Raji (cell line): ENCODE results near the gene ZFAND3.

Source experiments
- POLR2A ChIP-seq: IDR thresholded peaks from 2 replicates; pipeline ENCODE4 v1.6.1; 2011; ENCODE audit warnings: low read depth, low read length, control low read depth; ENCODE audit not compliant: insufficient read depth

Gene ZFAND3

DNA sequence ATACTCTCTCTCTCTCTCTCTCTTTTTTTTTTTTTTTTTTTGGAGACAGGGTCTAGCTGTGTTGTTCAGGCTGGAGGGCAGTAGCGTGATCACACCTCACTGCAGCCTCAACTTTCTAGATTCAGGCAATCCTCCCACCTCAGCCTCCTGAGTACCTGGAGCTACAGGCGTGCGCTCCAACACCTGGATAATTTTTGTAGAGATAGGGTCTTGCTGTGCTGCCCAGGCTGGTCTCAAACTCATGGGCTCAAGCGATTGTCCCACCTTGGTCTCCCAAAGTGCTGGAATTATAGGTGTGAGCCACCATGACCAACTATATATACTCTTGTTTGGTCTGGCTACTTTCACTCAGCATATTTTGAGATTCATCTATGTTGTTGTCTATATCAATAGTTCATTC is 154.9 kb downstream of the ZFAND3 start:
- no peak for TF ChIP-seq POLR2A

DNA sequence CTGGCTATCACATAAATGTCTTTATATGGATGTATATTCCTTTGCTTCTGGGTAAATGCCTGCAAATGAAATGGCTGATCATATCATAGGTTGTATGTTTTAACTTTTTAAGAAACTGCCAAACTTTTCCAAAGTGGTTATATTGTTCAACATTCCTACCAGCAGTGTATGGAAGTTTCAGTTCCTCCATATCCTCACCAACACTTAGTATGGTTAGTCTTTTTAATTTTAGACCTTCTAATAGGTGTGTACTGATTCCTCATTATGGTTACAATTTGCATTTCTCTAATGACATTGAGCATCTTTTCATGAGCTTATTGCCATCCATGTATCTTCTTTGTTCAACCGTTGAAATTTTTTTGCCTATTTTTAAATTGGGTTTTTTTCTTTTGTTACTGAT is 155.4 kb downstream of the ZFAND3 start:
- TF ChIP-seq POLR2A = no peak

DNA sequence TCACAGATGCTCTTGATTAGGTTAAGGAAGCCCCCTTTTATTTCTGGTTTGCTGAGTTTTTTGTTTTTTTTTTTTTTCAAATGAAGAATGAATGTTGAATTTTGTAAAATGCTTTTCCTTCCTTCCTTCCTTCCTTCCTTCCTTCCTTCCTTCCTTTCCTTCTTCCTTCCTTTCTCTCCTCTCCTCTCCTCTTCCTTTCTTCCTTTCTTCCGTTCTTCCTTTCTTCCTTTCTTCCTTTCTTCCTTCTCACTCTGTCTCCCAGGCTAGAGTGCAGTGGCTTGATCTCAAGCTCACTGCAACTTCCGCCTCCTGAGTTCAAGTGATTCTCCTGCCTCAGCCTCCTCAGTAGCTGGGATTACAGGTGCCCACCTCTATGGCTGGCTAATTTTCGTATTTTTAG is 158.2 kb downstream of the ZFAND3 start:
- no peak for TF ChIP-seq POLR2A

DNA sequence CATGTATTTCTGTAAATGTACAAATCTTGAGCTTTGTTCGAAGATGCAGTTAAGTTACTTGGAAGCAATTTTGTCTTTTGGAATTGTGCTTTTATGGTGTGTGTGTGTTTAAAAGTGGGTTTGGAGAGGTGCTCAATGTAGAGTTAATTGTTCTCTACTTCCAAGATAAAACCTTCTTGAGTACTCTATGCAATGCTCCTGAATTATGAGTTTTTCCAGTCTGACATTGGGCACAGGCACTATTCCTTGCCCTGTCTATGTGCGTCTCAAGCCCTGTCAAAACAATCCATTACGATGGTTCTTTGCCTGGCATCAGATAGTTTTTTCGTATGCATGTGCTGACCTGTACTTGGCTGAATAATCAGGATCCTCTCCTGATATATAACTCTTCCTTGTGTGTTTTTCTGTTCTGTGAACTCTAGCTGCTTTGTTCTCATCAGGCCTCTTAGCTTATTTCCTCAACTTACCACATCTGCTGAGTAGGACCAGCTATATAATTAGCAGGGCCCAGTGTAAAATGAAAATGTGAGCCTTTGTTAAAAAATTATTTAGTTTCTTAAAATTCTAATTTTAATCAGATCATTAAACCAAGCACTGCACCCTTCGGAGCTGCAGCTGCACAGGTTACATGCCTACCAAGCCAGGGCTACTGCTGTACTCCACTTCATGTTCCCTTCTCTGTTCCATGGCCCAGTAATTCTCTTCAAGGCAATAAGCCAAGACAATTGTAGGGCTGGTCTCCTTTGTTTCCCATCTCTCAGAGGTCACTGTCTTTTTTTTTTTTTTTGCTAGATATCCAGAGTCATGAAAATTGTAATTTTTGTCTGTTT is 160.1 kb downstream of the ZFAND3 start:
- no peak for TF ChIP-seq POLR2A

DNA sequence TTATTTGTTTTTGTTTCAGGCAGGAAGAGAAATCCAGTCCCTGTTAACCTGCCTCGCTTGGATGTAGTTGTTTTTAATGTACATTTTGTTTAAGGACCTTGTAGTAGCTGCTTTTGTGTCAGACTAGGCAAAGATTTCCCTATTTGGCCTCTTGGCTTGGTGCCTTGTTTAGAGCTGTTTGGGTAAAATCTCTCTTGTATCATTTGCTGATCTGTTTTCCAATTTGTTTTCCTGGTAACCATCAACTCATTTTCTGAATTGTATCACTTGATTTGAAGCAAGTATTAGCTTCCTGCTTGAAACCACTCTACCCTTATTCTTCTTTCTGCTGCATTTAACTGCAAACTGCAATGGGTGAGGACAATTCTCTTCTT is 160.7 kb downstream of the ZFAND3 start:
- no peak for TF ChIP-seq POLR2A

DNA sequence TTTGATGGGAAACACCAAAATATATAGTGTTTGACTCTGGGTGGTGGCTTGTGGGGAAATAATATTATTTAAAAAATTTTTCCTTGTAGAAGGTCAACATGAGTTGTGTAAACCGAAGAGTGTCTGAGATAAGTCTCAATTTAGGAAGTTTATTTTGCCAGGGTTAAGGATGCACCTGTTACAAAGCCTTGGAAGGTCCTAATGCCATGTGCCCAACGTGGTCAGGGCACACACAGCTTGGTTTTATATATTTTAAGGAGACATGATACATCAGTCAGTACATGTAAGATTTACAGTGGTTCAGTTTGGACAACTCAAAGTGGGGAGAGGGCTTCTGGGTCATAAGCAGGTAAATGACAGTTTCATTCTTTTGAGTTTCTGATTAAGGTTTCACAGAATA is 162.1 kb downstream of the ZFAND3 start:
- TF ChIP-seq POLR2A = no peak

DNA sequence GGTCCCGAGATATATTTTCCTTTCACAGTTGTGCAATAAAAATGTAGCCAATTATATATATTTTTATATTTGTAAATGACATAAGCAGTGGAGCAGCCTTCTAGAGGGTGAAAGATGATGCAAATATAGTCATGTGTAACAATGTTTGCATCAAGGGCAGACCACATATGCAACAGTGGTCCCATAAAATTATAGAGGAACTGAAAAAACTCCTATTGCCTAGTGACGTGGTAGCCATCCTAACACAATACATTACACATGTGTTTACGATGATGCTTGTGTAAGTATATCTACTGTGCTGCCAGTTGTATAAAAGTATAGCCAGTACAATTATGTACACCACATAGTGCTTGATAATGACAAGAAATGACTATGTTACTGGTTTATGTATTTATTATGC is 162.8 kb downstream of the ZFAND3 start:
- TF ChIP-seq POLR2A = no peak

DNA sequence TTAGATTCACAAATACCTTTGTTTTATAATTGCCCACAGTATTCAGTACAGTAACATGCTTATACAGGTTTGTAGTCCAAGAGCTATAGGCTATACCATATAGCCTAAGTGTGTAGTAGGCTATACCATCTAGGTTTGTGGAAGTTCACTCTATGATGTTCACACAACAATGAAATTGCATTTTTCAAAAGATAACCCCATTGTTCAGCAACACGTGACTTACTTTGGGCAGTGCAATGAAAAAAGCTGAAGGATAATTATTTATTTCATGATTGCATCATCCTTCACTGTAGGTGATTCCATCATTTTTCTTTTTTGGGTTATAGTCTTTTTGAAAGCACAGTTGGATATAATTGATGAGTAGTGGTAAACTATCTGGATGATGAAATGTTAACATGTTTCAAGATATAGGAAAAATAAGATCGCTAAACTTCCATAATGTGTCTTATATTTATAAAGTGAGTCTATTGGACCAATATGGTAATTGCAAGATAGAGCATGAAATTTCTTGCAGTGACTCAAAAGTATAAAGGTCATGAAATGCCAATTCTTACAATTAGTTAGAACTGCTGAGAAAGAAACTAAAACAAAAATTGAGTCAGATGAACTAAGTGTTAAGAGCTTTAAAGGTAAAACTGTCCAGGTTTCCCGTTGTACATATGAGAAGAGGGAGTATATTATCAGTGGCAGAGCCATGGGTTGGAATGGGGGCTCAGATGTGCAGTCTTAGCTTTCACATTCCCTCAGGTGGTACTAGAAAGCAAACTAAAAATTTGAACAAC is 164.4 kb downstream of the ZFAND3 start:
- no peak for TF ChIP-seq POLR2A

DNA sequence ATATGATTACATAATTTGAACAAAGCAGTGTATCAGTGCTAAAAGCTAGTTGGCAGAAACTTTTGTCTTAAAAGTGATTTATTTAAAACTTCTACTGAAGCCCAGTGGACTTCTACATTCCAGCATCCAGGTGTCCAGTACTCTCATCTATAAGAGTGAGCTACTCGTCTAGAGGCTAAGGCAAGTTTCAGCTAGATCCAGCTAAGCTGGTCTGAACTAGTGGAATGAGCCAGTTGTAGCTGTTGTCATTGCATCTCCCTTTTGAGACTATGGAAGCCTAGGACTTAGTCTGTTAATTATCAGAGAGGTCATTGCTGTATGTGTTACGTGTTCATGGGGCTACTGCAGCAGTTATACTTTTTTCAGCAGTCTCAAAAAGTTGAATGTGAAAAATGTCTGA is 165.1 kb downstream of the ZFAND3 start:
- no peak for TF ChIP-seq POLR2A

DNA sequence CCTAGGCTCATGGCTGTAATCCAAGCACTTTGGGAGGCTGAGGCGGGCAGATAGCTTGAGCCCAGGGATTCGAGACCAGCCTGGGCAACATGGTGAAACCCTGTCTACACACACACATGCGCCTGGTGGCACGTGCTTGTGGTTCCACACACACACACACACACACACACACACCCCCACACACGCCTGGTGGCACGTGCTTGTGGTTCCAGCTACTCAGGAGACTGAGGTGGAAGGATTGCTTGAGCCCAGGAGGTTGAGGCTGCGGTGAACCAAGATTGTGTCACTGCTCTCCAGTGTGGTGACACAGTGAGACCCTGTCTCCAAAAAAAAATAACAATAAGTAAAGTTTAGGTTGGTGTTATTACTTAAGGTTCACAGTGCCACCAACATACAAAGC is 165.8 kb downstream of the ZFAND3 start:
- TF ChIP-seq POLR2A = no peak

DNA sequence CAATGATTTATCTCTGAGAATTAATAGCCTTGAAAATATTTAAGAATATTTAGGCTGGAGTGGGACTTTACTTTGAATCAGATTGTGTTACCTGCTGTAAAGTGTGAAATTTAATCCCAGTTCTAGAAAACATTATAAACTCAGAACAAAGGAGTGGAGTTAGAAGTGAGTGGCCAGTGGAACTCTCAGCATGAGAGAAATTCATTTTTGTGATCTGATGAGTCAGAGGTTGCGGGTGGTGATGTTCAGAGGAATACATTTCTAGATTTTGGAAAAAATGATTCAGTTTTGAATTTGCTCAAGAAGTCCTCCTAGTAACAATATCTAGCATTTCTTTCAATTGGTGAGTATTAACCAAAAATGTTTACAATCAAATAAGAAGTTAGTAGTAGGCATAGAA is 167.5 kb downstream of the ZFAND3 start:
- TF ChIP-seq POLR2A = no peak

DNA sequence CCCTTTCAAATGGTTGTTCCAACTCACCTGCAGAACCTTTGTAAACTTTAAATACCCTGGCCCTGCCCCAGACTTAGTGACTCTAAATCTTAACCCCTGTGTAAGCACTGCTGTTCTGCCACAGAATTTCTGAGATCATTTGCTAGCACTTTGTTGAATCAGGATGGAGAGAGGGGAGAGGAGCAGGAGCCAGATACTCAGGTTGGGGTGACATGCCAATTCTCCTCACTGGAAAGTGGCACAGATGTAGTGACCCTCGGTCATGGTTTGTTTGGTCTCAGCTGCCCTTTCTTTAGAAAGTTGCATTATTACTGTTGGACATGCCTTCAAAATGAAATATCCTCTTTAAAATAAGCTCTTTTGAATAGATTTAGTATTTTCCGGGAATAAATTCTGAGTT is 168.0 kb downstream of the ZFAND3 start:
- TF ChIP-seq POLR2A = no peak

DNA sequence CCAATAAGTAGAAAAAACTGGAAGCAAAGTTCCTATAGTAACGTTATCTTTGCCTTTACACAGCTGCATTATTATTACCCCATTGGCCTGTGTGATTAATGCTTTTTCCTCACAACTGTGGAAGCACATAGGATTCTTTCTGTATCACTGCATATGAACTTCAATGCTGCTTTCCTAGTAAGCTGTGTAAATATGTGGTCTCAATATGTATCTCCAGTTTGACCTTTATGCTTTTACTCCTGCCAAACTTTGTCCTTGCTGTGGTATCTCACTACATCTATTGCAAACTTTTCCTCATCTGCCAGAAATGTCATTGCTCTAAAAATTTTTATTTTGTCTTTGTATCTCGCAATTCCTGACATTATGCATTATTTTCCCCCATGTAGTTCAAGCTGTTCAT is 168.6 kb downstream of the ZFAND3 start:
- no peak for TF ChIP-seq POLR2A

DNA sequence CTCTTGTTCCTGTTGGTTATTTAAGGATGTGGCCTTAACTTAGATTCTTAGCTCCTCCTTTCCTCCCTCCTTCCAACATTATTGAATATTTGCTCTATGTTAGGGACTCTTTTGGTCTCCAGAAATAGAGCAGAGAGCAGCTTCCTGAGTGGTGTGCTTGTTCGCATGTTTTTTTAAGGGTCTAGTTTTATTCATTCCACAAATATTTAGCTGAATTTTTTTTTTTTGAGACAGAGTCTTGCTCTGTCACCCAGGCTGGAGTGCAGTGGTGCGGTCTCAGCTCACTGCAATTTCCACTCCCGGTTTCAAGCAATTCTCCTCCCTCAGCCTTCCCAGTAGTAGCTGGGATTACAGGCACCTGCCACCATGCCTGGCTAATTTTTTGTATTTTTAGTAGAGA is 169.2 kb downstream of the ZFAND3 start:
- no peak for TF ChIP-seq POLR2A

DNA sequence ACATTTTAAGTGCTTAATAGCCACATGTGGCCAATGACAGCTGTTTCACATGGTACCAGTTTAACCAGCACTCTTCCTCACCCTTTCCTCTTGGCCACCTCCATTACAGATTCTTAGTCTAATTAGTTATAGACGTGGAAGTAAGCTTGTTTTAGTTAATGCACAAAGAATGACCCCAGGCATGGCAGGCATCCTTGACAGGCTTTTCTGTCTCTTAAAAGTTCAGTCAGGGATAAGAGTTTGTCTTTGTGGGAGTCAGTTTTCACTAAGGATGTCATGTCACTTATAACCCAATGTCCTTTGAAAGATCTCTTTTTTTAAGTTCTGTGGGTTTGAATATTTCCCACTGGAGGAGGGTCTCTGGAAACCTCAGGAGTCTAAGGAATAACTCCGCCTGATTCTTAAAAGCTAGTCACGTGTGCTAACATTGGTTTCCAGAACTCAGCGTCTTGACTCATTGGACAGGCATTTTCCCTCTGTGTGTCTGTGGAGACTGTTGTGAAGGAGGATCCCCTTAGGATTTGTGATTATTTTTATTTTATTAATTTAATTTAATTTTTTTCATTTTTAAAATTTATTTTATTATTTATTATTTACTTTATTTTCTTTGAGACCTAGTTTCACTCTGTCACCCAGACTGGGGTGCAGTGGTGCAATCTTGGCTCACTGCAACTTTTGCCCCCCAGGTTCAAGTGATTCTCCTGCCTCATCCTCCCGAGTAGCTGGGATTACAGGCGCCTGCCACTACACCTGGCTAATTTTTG is 171.4 kb downstream of the ZFAND3 start:
- TF ChIP-seq POLR2A = no peak

DNA sequence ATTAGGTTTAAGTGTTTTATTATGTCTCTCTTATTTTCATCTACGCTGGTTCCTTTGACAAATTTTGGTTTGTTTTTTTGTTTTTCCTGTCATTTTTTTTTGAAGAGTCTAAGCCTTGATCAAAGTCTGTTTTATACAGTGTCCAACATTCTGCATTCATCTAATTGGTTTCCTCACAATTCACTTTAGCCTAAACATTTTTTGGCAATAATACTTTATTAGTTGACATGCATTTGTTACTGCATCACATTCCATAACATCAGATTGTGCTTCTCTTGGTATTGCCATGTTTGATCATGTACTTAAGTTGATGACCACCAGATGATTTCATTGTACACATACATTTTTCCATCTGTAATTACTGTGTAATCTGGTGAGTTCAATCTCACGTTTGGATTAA is 173.2 kb downstream of the ZFAND3 start:
- TF ChIP-seq POLR2A = no peak

DNA sequence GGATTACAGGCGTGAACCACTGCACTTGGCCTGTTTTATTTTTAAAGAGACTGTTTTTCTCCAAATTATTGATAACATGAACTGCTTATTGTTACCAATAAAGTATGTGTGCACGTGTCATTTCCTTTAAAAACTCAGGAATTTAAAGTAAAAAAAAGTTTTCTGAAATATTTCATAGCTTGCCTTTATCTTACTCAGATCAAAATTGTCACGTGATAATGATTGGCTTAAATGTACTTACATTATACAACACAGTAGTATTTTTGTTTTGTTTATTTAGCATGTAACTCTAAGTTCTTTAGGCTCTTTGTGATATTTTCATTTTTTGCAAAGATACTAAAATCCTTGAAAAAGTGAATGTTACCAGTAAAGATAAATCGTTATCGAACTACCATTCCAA is 174.1 kb downstream of the ZFAND3 start:
- no peak for TF ChIP-seq POLR2A

DNA sequence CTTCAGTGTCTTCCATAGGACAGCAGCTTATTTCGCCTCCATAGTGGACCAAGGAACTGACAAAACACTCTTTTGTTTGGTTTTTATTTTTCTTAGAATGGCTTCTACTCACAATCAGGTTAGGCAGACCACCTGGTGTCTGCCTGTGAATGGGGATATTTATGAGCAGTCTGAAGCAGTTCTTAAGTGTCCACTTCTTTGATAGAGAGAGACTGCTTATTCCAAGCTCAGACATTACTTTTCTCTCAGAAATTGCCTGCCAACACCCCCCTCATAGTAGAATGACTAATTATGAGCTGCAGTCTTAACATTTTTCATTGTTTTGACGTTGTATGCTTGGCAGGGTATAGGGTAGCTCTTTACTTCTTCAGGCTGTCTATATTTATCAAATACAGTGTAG is 174.7 kb downstream of the ZFAND3 start:
- no peak for TF ChIP-seq POLR2A
